IMR-90 (cell line): ENCODE results near the gene FGF6. TPM values are rescaled to one million over a fixed set of nuclear protein-coding genes. Genes with fewer than 3 reads are reported as not detected.

Experiments used
- ATAC-seq: fragments of 200-7000 bp; cut with Tn5 transposase; 2 replicates; pipeline ENCODE4 v1.9.1; 2020; ENCODE audit warnings: low read depth, mild to moderate bottlenecking, moderate library complexity
- BruUV-seq: library from RNA; stranded (reverse); fragments of 400-500 nt; replicated peaks from 2 replicates; lab custom pipeline; 2021; lab: Mats Ljungman, UMichigan
- CTCF ChIA-PET: fragments of 300-600 bp; formaldehyde crosslinking; extraction: SDS; loops from one replicate; lab custom pipeline; 2021; ENCODE audit warnings: antibody characterized with exemption; lab: Yijun Ruan, JAX
- POLR2A ChIA-PET: fragments of 300-600 bp; sonication (Branson Sonifier 250); formaldehyde crosslinking; loops from one replicate; lab custom pipeline; 2022; ENCODE audit warnings: antibody characterized with exemption; ENCODE audit not compliant: unreplicated experiment; lab: Charles Lee
- DNase-seq: peaks from one replicate; pipeline ENCODE4 v3.0.0; 2013
- H2AFZ ChIP-seq: replicated peaks from 2 replicates; pipeline ENCODE3; 2013; ENCODE audit warnings: low read length, mild to moderate bottlenecking; ENCODE audit not compliant: poor library complexity
- H2AK5ac ChIP-seq: 2 replicates; pipeline ENCODE4 v1.6.1; 2013; ENCODE audit warnings: low read depth, low read length, inconsistent platforms
- H2AK9ac ChIP-seq: replicated peaks from 2 replicates; pipeline ENCODE3; 2013; ENCODE audit warnings: mild to moderate bottlenecking, low read depth, low read length, moderate library complexity; ENCODE audit not compliant: poor library complexity
- H2BK120ac ChIP-seq: 2 replicates; pipeline ENCODE4 v1.6.1; 2013; ENCODE audit warnings: low read depth, low read length, inconsistent platforms
- H2BK15ac ChIP-seq: 3 replicates; pipeline ENCODE4 v1.6.1; 2013; ENCODE audit warnings: low read depth, low read length, inconsistent platforms
- H2BK20ac ChIP-seq: 2 replicates; pipeline ENCODE4 v1.6.1; 2013; ENCODE audit warnings: low read depth, mild to moderate bottlenecking, inconsistent platforms, low read length, moderate library complexity
- H2BK5ac ChIP-seq: 2 replicates; pipeline ENCODE4 v1.6.1; 2013; ENCODE audit warnings: mild to moderate bottlenecking, low read depth, low read length, inconsistent platforms; ENCODE audit not compliant: poor library complexity, severe bottlenecking
- H3K14ac ChIP-seq: replicated peaks from 2 replicates; pipeline ENCODE4 v1.6.1; 2013; ENCODE audit warnings: low read depth, low read length, inconsistent platforms
- H3K18ac ChIP-seq: 2 replicates; pipeline ENCODE4 v1.6.1; 2013; ENCODE audit warnings: low read depth, low read length, control low read depth
- H3K23ac ChIP-seq: 2 replicates; pipeline ENCODE4 v1.6.1; 2013; ENCODE audit warnings: low read depth, low read length, inconsistent platforms
- H3K27ac ChIP-seq: 2 replicates; pipeline ENCODE4 v1.5.1; 2013; ENCODE audit warnings: mild to moderate bottlenecking, control low read depth, low read length; ENCODE audit not compliant: insufficient read depth
- H3K27me3 ChIP-seq: 2 replicates; pipeline ENCODE4 v1.6.1; 2013; ENCODE audit warnings: low read length; ENCODE audit not compliant: control insufficient read depth, insufficient read depth
- H3K36me3 ChIP-seq: 2 replicates; pipeline ENCODE4 v1.6.1; 2013; ENCODE audit warnings: low read length, mixed read lengths; ENCODE audit not compliant: control insufficient read depth, insufficient read depth
- H3K4ac ChIP-seq: 2 replicates; pipeline ENCODE4 v1.6.1; 2013; ENCODE audit warnings: low read depth, low read length, inconsistent platforms
- H3K4me1 ChIP-seq: 2 replicates; pipeline ENCODE4 v1.6.1; 2013; ENCODE audit warnings: low read length, mixed read lengths; ENCODE audit not compliant: control insufficient read depth, insufficient read depth
- H3K4me2 ChIP-seq: 2 replicates; pipeline ENCODE4 v1.6.1; 2013; ENCODE audit warnings: low read depth, mild to moderate bottlenecking, control low read depth, low read length, moderate library complexity
- H3K4me3 ChIP-seq: 2 replicates; pipeline ENCODE4 v1.5.1; 2013; ENCODE audit warnings: low read depth, mild to moderate bottlenecking, control low read depth, low read length, moderate library complexity; ENCODE audit not compliant: insufficient read depth
- H3K56ac ChIP-seq: 2 replicates; pipeline ENCODE4 v1.6.1; 2013; ENCODE audit warnings: low read length, inconsistent platforms; ENCODE audit not compliant: insufficient read depth; ENCODE audit errors: extremely low read depth
- H3K79me1 ChIP-seq, 2 experiments: 2 replicates each; pipeline ENCODE4 v1.6.1; 2013; ENCODE audit warnings: low read length in 2 of 2, inconsistent platforms in 1 of 2, low read depth in 1 of 2
- H3K9ac ChIP-seq: 2 replicates; pipeline ENCODE4 v1.6.1; 2013; ENCODE audit warnings: low read depth, low read length, control low read depth
- H3K9me1 ChIP-seq: 2 replicates; pipeline ENCODE4 v1.6.1; 2013; ENCODE audit warnings: low read length, inconsistent platforms; ENCODE audit not compliant: insufficient read depth
- H3K9me3 ChIP-seq: 2 replicates; pipeline ENCODE4 v1.6.1; 2013; ENCODE audit warnings: low read length; ENCODE audit not compliant: control insufficient read depth, insufficient read depth
- H4K20me1 ChIP-seq: 2 replicates; pipeline ENCODE4 v1.6.1; 2013; ENCODE audit warnings: low read length, inconsistent platforms; ENCODE audit not compliant: insufficient read depth
- H4K5ac ChIP-seq: 2 replicates; pipeline ENCODE4 v1.6.1; 2013; ENCODE audit warnings: mild to moderate bottlenecking, low read depth, low read length, control low read depth
- H4K8ac ChIP-seq, 2 experiments: 2 replicates each; pipeline ENCODE4 v1.6.1; 2013; ENCODE audit warnings: low read depth in 2 of 2, low read length in 2 of 2, control low read depth in 1 of 2, inconsistent platforms in 1 of 2
- H4K91ac ChIP-seq: 2 replicates; pipeline ENCODE4 v1.6.1; 2013; ENCODE audit warnings: low read depth, low read length, inconsistent platforms; ENCODE audit not compliant: insufficient read depth
- CEBPB ChIP-seq: IDR thresholded peaks from 2 replicates; pipeline ENCODE4 v1.6.1; 2012; ENCODE audit warnings: low read depth, low read length, improper control_type of control experiment
- CHD1 ChIP-seq: IDR thresholded peaks from 2 replicates; pipeline ENCODE4 v1.6.1; 2012; ENCODE audit warnings: low read depth, low read length, improper control_type of control experiment
- ELK1 ChIP-seq: fragments of 150-350 bp; IDR thresholded peaks from 2 replicates; pipeline ENCODE4 v1.6.1; 2016; ENCODE audit warnings: low read depth, mild to moderate bottlenecking, low read length, moderate library complexity, borderline replicate concordance
- RAD21 ChIP-seq: IDR thresholded peaks from 2 replicates; pipeline ENCODE4 v1.6.1; 2012; ENCODE audit warnings: low read length, improper control_type of control experiment
- dilution Hi-C: fragments of 300-500 bp; cut with HindIII; formaldehyde crosslinking; loops from one replicate; pipeline ENCODE4 v1.14.3; 2018; ENCODE audit warnings: low sequenced_read_pairs; ENCODE audit not compliant: unreplicated experiment
- in situ Hi-C: fragments of 300-500 bp; cut with MboI; formaldehyde crosslinking; loops from 3 replicates; pipeline ENCODE4 v1.14.3; 2019; ENCODE audit warnings: low sequenced_read_pairs, inconsistent platforms, mixed read lengths
- intact Hi-C: fragments of 100-400 bp; cut with micrococcal nuclease; formaldehyde crosslinking; loops from 2 replicates; pipeline ENCODE4 v1.10.0; 2022
- polyA plus RNA-seq, 3 experiments: library from polyadenylated mRNA; depleted of rRNA; stranded (reverse); fragments of >200 nt; gene quantifications; 2 replicates each; pipeline ENCODE4 v1.2.3, GENCODE V29; 2012; ENCODE audit warnings: low replicate concordance in 1 of 3
- total RNA-seq: library from RNA; depleted of rRNA; stranded (reverse); fragments of >200 nt; gene quantifications from 2 replicates; pipeline ENCODE4 v1.2.3, GENCODE V29; 2012
- TF ChIP-seq, protein P1 (sequence below): fragments of 150-350 bp; IDR thresholded peaks from 2 replicates; pipeline ENCODE4 v1.6.1; 2017; ENCODE audit warnings: mild to moderate bottlenecking, antibody characterized with exemption, low read length, low read depth

The FGF6 gene
- total and polyA plus RNA-seq, 2 of the 4 experiments (the other 2 are of a cell fraction): not detected

DNA sequence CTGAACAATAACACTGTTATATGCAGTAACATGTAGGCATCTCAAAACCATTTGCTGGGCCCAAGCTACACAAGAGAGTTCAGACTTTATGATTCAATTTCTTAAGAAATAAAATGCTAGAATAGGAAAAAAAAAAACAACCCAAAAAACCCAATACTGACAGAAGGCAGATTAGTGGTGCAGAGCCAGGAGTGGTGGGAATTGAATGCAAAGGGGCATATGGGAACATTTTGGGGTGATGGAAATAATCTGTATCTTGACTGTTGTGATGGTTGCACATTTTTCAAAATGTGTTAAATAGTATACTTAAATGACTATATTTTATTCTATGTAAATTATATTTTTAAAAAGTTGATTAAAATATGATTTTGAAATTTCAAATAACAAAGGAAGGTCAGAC is 23.4 kb upstream of the FGF6 start:
- no peak overlapping the region for H2BK15ac ChIP-seq
- H4K8ac ChIP-seq: no peak overlapping the region
- no peak overlapping the region for H2AK9ac ChIP-seq
- dilution Hi-C loops: no loop called here
- no peaks in the 10 kb centered on the region for H3K79me1 ChIP-seq
- H2BK5ac ChIP-seq: no peak overlapping the region
- H3K14ac ChIP-seq: no peak overlapping the region
- ChIA-PET CTCF (no interaction called here), POLR2A (no interaction called here)
- H3K4me3 ChIP-seq: no peak overlapping the region
- no peaks in the 10 kb centered on the region for H3K9me3 ChIP-seq
- no peaks in the 10 kb centered on the region for H3K36me3 ChIP-seq
- H2BK20ac ChIP-seq: no peak overlapping the region
- no peak overlapping the region for H3K4me2 ChIP-seq
- H2BK120ac ChIP-seq: no peak overlapping the region
- BruUV-seq: no TSS peak
- no peak overlapping the region for H3K9ac ChIP-seq
- H4K91ac ChIP-seq: no peak overlapping the region
- intact Hi-C loops: no loop called here
- TF ChIP-seq RAD21 (no peak), CHD1 (no peak), CEBPB (no peak), ELK1 (no peak)
- TF ChIP-seq, protein P1, sequence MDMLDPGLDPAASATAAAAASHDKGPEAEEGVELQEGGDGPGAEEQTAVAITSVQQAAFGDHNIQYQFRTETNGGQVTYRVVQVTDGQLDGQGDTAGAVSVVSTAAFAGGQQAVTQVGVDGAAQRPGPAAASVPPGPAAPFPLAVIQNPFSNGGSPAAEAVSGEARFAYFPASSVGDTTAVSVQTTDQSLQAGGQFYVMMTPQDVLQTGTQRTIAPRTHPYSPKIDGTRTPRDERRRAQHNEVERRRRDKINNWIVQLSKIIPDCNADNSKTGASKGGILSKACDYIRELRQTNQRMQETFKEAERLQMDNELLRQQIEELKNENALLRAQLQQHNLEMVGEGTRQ: no peak
- no peaks in the 10 kb centered on the region; the same call in 1 of the 2 replicates for H3K27me3 ChIP-seq
- no peak overlapping the region for H3K23ac ChIP-seq
- H3K18ac ChIP-seq: no peak overlapping the region
- no peaks in the 10 kb centered on the region for H3K4me1 ChIP-seq
- ATAC-seq (no peak), DNase-seq (no peak)
- H3K9me1 ChIP-seq: no peaks in the 10 kb centered on the region
- no peak overlapping the region for H2AK5ac ChIP-seq
- H3K27ac ChIP-seq: no peak overlapping the region
- H3K4ac ChIP-seq: no peak overlapping the region
- in situ Hi-C loops: no loop called here
- no peak overlapping the region for H2AFZ ChIP-seq
- H4K20me1 ChIP-seq: no peaks in the 10 kb centered on the region
- H3K56ac ChIP-seq: no peak overlapping the region
- H4K5ac ChIP-seq: no peak overlapping the region
